ENCODE measurements around the gene ORAI1.

Gene ORAI1

DNA sequence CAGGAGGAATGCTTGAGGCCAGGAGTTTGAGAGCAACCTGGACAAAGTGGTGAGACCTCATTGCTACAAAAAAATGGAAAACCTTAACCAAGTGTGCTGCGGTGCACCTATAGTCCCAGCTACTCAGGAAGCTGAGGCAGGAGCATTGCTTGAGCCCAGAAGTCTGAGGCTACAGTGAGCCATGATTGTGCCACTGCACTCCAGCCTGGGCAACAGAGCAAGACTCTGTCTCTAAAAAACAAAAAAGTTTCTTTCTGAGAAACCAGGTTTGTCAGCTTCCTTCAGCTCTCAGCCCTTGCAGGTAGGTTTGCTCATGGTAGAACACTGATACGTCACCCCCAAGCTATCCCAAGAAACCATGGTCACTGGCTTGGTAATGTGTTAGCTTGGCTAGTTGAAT is 63.1 kb downstream of the ORAI1 start:
- H3K4me3 ChIP-seq (ENCODE audit: low read depth, low read length), result no peak overlapping the region
- H3K9me3 ChIP-seq (ENCODE audit: severe bottlenecking), result no peaks in the 10 kb centered on the region
- H3K27me3 ChIP-seq (ENCODE audit: insufficient read depth, low read depth, severe bottlenecking), result no peaks in the 10 kb centered on the region
- H3K27ac ChIP-seq, result no peak overlapping the region
- no peak for DNase-seq
- TF ChIP-seq, protein P1, sequence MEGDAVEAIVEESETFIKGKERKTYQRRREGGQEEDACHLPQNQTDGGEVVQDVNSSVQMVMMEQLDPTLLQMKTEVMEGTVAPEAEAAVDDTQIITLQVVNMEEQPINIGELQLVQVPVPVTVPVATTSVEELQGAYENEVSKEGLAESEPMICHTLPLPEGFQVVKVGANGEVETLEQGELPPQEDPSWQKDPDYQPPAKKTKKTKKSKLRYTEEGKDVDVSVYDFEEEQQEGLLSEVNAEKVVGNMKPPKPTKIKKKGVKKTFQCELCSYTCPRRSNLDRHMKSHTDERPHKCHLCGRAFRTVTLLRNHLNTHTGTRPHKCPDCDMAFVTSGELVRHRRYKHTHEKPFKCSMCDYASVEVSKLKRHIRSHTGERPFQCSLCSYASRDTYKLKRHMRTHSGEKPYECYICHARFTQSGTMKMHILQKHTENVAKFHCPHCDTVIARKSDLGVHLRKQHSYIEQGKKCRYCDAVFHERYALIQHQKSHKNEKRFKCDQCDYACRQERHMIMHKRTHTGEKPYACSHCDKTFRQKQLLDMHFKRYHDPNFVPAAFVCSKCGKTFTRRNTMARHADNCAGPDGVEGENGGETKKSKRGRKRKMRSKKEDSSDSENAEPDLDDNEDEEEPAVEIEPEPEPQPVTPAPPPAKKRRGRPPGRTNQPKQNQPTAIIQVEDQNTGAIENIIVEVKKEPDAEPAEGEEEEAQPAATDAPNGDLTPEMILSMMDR (IDR thresholded peaks at IDR 0.05; ENCODE audit: low read depth, low read length), result no peak
- no peaks in the 10 kb centered on the region for H3K36me3 ChIP-seq

Data from WERI-Rb-1 (cell line).